ENCODE data around the gene PIWIL4. TPM values are rescaled to one million over a fixed set of nuclear protein-coding genes. Genes with fewer than 3 reads are reported as not detected.
A peak's percentile ranks its signal among the peaks of the same experiment; 100 is the strongest.

PIWIL4 gene
- total and polyA plus RNA-seq, 9 of the 15 experiments (the other 6 are each of a cell fraction or from before 2014, with no cell fraction given): 6.3 to 17.0 (median 10.8) TPM

DNA sequence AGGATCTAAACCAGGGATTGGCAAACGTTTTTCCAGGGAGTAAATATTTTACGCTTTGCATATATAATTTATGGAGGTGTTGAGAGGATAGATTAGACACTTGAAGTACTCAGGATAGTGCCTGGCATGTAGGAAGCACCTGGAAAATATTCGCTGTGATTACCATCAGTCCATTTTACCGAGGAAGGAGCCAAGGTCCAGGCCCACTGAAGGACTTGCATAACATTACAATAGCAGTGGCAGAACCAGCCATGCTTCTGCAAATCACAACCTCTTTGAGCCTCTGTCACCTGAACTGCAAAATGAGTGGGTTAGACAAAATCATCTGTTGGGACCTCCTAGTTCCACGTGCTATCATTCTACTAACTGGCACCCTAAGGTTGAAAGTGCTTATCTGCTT lies 18.0 kb upstream of the PIWIL4 start (continued):
- TF ChIP-seq EP400 (IDR thresholded peaks at IDR 0.05): no peak
- no peak for TF ChIP-seq TBP (optimal IDR thresholded peaks at IDR 0.05; ENCODE audit: low read depth, low read length)
- no peak for TF ChIP-seq RCOR1 (IDR thresholded peaks at IDR 0.05; ENCODE audit: borderline replicate concordance in 1 of 2, low read depth in 2 of 2, low read length in 2 of 2)

- Histone ChIP-seq H3K79me2 (ENCODE audit: control insufficient read depth, insufficient read depth, low read length) (peaks cover 18% of the 10 kb centered on the region), H3K4me3 (no peak overlapping the region), H3K36me3 (ENCODE audit: control insufficient read depth, insufficient read depth, low read length) (peaks cover 10% of the 10 kb centered on the region; the same call in 2 of the 3 replicates), H3K4me1 (replicated peaks in 1 of 2; ENCODE audit: control insufficient read depth in 2 of 2, insufficient read depth in 2 of 2, low read length in 2 of 2) (peaks cover 11 to 25% of the 10 kb centered on the region in 2 experiments; a peak in 4 of 5 replicates), H4K20me1 (replicated peaks; ENCODE audit: control insufficient read depth, insufficient read depth, low read length) (no peaks in the 10 kb centered on the region; the same call in 1 of the 2 replicates), H3K9ac (ENCODE audit: insufficient read depth in 1 of 2, low read depth in 2 of 2, low read length in 2 of 2) (no peak overlapping the region), H3K4me2 (ENCODE audit: insufficient read depth, low read length) (peak overlapping the region; percentile 30; the same call in 1 of the 2 replicates), H3K9me1 (ENCODE audit: control insufficient read depth, insufficient read depth, low read length) (no peaks in the 10 kb centered on the region), H2AFZ (ENCODE audit: low read depth, low read length) (peak overlapping the region; percentile 29; the same call in 1 of the 2 replicates), H3K9me3 (replicated peaks; ENCODE audit: control insufficient read depth, insufficient read depth, low read depth, low read length) (no peaks in the 10 kb centered on the region), H3K27me3 (ENCODE audit: control insufficient read depth in 2 of 2, insufficient read depth in 2 of 2, low read length in 2 of 2) (no peaks in the 10 kb centered on the region; a peak in 1 of 5 replicates), H3K27ac (ENCODE audit: extremely low read depth, low read depth, low read length) (no peak overlapping the region)
- intact Hi-C loops (cut with micrococcal nuclease) (no loop called here), in situ Hi-C loops (cut with MboI) (no loop called here)
- WGBS (ENCODE audit: insufficient coverage, low coverage, missing lambda C conversion rate): 7% methylated on average over 4 of the region's 4 CpGs
- CTCF ChIA-PET (ENCODE audit: low intra/inter-chr PET ratio): no interaction called here
- ATAC-seq (peak; percentile 36; the same call in 2 of the 3 replicates), DNase-seq (ENCODE audit: extremely low read depth in 1 of 4, low spot score in 3 of 4) (no peak), FAIRE-seq (no peak)
- POLR2A ChIA-PET: interaction anchor here (1.0 kb wide), 1 partner anchor 29 kb away, joined by 3 read pairs; no protein-coding TSS in a partner anchor
- BruUV-seq (replicated peaks): no TSS peak
- TF ChIP-seq ZFP36 (IDR thresholded peaks at IDR 0.05; ENCODE audit: low read depth, low read length, partially characterized antibody) (no peak), SOX6 (IDR thresholded peaks at IDR 0.05) (peak; percentile 64; the same call in 1 of the 2 replicates), DPF2 (IDR thresholded peaks at IDR 0.05) (0 out of 2 replicates have a peak, but pooled peaks have one; percentile 36), HES1 (IDR thresholded peaks at IDR 0.05; ENCODE audit: low read depth) (0 out of 2 replicates have a peak, but pooled peaks have one; percentile 15), ELF4 (CRISPR knock-in tag; IDR thresholded peaks at IDR 0.05) (peak; percentile 35; the same call in 1 of the 2 replicates), ARID1B (IDR thresholded peaks at IDR 0.05) (peak; percentile 51; the same call in 1 of the 2 replicates), SMARCA4 (IDR thresholded peaks at IDR 0.05) (peak; percentile 55), TAL1 (IDR thresholded peaks at IDR 0.05) (peak; percentile 21), TRIM24 (IDR thresholded peaks at IDR 0.05) (0 out of 4 replicates have a peak, but pooled peaks of 1 of the 2 experiments have one; percentile 12), CEBPB (tag; IDR thresholded peaks at IDR 0.05) (0 out of 2 replicates have a peak, but pooled peaks have one; percentile 9), NFXL1 (CRISPR knock-in tag; IDR thresholded peaks at IDR 0.05) (no peak), MEF2D (tag; conservative IDR thresholded peaks at IDR 0.05; ENCODE audit: low read depth) (no peak), SMARCE1 (IDR thresholded peaks at IDR 0.05) (peak; percentile 48; the same call in 1 of the 2 replicates), RFX7 (CRISPR knock-in tag; IDR thresholded peaks at IDR 0.05) (no peak), POLR2AphosphoS2 (IDR thresholded peaks at IDR 0.05; ENCODE audit: low read length) (no peak), PKNOX1 (IDR thresholded peaks at IDR 0.05) (peak; percentile 56; the same call in 1 of the 2 replicates), XRCC4 (IDR thresholded peaks at IDR 0.05; ENCODE audit: extremely low read depth, insufficient read depth, insufficient read length) (no peak), HDAC1 (IDR thresholded peaks at IDR 0.05) (peak in 1 of 2 experiments; percentile 22; a peak in 1 of 4 replicates)
- TF ChIP-seq, protein P1, sequence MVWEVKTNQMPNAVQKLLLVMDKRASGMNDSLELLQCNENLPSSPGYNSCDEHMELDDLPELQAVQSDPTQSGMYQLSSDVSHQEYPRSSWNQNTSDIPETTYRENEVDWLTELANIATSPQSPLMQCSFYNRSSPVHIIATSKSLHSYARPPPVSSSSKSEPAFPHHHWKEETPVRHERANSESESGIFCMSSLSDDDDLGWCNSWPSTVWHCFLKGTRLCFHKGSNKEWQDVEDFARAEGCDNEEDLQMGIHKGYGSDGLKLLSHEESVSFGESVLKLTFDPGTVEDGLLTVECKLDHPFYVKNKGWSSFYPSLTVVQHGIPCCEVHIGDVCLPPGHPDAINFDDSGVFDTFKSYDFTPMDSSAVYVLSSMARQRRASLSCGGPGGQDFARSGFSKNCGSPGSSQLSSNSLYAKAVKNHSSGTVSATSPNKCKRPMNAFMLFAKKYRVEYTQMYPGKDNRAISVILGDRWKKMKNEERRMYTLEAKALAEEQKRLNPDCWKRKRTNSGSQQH (CRISPR knock-in tag; IDR thresholded peaks at IDR 0.05): no peak
These were observed 16.7 kb upstream of the PIWIL4 start for GRCh38 chr11:94550513-94550912.
